Endometrial microvascular endothelial cells (primary cell): Measurements from ENCODE around the gene CRIP2. TPM values are rescaled to one million over a fixed set of nuclear protein-coding genes. Genes with fewer than 3 reads are reported as not detected.

ENCODE experiments used
- in situ Hi-C: cut with HindIII; loops from 2 replicates; pipeline ENCODE4 v1.10.0; 2017; ENCODE audit warnings: low sequenced_read_pairs, low pct_unique_long_range_greater_than_20kb; ENCODE audit errors: inconsistent ontology term
- total RNA-seq: library from RNA; depleted of rRNA; stranded (reverse); fragments of >200 nt; gene quantifications from one replicate; pipeline ENCODE4 v1.2.3, GENCODE V29; 2015; ENCODE audit errors: inconsistent ontology term

CRIP2 gene
- total RNA-seq, 1 donor from 2014 or later = 262 TPM

DNA sequence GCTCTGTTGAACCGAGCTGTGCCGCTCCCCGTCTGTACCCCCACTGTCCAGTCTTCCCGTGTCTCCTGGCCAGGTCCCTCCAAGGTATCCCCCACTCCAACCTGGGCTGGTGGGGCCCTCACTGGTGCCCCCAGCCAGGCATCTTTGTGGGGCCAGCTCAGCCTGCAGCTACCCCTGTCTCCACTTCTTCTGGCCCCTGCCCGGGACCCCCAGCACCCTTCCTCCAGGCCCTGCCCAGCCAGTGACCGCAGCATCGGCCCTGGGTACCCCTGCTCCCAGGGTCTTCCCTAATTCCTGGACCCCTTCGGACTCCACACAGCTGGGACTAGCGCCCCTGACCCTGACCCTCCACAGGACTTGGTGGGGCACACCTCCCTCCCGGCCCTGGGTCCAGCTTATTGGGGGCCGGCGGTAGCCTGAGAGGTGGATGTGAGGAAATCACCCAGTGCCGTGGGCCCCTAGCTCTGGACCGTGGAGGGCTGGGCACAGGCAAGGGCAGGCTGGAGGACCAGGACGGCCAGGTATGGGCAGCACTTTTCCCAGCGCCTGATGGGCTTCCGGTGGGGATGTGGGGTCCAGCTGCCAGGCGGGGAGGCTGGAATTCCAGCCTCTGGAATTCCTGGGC is 8.0 kb downstream of the CRIP2 start:
- in situ Hi-C loops = no loop called here

DNA sequence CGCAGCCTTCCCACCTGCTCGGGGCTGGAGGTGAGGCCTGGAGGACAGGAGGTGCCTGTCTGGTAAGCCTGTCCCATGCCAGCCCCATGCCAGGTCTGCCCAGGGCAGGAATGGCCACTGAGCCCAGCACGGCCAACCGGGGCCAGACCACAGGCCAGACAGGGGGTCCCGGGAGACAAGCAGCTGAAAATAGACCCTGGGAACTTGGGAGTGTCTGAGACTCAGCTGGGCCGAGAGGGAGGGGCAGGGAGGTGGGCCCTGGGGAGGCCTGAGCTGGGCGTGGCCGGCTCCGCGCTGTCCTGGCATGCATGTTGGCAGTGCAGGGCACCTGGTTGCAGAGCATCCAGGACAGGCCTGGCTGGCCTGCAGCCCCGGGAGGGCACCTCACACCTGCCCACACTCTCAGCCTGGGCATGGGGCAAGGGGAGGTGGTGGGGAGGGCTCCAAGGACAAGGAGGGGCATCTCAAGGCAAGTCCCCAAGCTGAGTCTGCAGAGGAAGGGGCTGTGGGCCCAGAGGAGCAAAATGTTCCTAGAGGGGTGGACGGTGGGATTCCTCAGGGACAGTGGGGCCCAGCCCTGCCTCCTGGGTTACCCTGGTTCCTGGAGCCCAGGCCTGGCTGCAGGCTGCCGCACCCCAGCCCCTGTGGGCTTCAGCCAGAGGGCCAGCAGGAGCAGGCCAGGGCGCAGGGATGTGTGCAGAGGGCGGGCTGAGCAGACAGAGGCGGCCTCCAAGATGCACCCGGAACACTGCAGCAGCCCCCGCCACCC is 8.9 kb downstream of the CRIP2 start:
- in situ Hi-C loops = no loop called here

DNA sequence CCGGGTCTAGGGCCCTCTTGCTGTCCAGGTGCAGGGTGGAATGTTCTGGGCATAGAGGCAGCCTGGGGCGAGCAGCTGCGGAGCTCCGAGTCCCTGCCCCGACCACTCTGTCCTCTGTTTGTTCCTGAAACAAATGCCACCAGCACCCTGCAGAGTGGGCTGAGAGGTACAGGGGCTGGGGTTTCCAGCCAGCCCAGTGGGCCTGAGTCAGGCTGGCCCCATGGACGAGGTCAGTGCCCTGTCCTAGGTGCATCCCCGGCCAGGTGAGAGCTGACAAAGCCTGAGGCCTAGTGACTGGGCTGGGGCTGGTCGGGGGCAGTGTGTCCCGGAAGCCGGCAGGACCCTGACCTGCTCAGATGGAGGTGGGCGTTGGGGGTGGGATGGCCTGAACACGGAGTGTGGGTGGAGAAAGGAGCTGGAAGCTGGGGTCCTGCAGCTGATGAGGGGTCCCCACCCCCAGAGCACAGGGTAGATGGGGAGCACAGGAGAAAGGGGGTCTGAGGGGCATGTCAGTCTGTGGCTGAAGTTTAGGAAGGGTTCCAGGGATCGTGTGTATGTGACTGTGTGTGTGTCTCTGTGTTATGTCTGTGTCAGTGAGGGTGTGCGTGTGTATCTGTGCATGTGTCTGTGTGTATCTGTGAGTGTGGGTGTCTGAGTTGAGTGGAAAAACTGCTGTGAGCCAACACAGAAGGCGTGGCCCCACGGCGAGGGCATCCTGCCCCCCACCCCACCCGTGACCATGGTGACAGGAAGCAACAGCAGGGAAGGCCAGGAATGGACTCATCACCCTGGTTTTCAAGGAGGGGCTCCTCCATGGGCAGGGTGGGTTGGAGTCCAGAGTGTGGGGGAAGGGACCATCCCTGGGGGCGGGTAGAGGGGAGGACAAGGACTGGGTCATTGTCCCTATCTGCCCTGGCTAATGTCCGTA is 9.7 kb downstream of the CRIP2 start:
- in situ Hi-C loops = no loop called here

DNA sequence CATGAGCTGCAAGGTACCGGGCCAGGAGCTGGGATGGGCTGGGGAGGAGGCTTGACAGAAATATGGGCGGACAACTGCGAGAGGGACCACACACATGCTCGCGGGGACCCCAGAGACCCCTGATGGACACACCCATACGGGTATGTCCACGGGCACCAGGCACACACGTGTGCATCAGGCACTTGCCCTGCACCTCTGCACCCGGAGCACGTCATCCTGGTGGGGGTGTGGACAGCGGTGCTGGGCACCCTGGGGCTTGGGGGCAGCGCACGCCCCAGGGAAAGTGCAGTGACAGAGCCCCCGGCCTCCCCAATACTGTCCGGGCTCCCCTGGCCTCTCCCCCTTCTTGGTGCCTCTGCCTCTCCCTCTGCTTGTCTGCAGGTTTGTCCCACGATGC is 10.4 kb downstream of the CRIP2 start:
- in situ Hi-C loops = no loop called here

DNA sequence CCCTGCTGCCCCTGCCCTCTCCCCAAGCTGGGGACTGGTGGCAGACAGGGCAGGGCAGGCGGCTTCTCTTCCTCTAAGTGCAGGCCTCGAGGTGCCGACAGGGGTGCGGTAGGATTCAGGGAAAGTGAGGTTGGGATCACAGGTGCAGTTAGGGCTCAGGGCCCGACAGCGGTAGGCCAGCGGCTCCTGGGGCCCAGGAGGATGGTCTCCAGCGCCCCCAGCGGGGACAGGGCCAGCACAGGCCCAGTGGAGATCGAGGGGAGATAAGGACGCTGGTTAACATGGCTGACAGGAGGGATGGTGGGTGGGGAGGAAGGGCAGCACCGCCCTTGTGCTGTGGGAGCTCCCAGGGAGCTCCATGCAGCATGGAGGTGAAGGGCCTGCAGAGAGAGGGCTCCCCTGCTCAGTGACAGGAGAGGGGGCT is 11.1 kb downstream of the CRIP2 start:
- in situ Hi-C loops = no loop called here

DNA sequence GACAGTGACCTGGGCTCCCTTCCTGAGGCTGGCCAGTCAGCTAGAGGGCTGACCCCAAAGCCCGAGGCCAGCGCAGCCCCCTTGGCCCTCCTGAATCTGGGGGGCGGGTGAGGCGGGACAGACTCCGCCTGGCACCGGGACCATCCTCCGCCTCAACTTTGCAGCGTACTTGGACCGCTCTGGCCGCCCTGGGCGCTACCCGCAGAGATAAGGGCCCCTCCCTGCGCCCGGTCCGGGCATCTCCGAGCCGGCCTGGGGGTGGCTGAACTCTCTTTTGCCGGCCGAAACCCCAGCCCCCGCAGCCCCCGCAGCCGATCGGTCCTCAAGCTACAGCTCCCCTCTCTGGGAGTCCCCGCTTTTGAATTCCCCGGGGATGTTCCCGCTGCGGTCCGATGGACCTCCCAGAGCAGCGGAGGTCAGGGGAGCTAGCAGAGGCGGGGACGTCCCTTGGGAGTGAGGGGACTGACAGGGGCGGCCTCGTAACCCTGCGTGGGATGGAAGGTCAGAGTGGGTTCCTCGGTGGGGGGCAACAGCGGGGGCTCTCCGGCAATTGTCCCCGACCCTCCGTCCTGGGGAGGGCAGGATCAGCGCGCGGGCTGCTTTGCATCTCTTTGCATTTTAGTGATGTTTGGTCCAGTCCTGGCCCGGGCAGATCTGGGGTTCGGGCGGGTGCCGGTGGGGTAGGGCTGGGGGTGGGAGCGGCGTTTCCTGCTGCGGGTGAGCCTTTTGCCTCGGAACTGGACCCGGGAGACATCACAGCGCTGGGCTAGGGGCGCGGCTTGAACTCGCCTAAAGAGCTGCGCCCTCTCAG is 11.7 kb downstream of the CRIP2 start, which contains the start of gene CRIP1:
Gene CRIP1, plus strand, starts transcription at position 724 of the 811 bp plus-strand sequence. CDS start 374 bp downstream, outside the sequence.
- in situ Hi-C loops = no loop called here

DNA sequence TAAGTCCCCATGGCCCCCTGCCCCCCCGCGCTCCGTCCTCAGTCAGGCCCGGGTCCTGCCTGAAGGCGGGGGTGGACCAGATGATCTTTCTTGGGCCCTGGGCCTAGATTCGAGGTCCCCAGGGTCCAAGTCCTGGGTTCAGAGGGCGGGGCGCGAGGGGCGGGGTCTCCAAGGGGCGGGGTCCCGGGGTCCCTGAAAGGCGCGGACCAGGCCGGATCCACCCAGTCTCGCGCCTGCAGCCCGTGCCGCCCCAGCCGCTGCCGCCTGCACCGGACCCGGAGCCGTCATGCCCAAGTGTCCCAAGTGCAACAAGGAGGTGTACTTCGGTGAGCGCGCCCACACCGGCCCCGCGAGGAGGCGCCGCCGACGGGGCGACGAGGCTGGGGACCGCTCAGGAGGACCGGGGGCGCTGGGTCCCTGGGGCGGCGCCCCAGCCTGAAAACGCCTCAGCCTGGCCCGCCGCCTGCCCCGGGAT is 12.4 kb downstream of the CRIP2 start:
- in situ Hi-C loops = no loop called here

DNA sequence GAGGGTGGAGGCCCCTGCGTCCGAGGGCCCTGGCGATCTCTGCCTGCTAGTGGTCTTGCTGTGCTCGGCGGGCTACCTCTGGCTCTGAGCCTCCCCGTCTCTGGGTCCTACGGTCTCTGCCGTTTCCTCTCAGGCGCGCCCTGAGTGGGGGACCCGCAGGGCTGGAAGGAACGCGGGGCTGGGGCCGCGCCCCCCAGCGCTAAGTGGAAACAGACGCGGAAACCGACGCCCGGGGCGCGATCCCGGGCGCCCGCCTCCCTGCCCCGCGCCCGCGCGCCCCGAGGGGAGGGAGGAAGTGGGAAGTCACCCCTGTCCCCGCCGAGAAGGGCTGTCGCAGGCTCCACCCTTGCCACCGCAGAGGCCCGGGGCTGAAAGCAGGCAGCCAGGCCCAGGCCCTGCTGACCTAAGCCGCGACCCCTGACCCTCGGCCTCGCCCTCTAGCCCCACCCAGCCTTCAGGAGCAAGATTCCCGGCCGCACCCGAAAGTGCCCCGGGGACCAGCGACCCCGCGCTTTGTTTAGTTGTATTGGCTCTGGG is 12.9 kb downstream of the CRIP2 start:
- in situ Hi-C loops = no loop called here

DNA sequence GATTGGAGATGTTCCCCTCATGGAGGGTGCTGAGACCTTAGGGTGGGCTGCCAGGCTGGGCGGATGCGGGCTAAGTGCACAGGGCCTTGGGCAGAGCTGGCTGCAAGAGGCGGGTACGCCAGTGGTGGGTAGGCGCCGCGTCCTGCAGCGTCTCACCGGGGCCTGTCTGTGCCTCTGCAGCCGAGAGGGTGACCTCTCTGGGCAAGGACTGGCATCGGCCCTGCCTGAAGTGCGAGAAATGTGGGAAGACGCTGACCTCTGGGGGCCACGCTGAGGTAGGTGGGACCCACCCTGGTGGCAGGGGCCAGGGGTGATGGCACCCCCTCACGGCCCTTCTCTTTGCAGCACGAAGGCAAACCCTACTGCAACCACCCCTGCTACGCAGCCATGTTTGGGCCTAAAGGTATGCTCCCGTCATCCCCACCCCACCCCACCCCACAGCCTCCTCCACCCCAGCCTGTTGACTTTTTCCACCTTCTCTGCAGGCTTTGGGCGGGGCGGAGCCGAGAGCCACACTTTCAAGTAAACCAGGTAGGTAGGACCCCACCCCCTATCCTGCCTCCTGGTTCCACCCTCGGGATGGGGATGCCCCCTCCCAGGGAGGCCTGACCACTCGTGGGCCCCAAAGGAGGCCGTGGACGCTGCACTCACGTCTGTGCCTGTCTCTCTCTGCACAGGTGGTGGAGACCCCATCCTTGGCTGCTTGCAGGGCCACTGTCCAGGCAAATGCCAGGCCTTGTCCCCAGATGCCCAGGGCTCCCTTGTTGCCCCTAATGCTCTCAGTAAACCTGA is 13.6 kb downstream of the CRIP2 start:
- in situ Hi-C loops = no loop called here

DNA sequence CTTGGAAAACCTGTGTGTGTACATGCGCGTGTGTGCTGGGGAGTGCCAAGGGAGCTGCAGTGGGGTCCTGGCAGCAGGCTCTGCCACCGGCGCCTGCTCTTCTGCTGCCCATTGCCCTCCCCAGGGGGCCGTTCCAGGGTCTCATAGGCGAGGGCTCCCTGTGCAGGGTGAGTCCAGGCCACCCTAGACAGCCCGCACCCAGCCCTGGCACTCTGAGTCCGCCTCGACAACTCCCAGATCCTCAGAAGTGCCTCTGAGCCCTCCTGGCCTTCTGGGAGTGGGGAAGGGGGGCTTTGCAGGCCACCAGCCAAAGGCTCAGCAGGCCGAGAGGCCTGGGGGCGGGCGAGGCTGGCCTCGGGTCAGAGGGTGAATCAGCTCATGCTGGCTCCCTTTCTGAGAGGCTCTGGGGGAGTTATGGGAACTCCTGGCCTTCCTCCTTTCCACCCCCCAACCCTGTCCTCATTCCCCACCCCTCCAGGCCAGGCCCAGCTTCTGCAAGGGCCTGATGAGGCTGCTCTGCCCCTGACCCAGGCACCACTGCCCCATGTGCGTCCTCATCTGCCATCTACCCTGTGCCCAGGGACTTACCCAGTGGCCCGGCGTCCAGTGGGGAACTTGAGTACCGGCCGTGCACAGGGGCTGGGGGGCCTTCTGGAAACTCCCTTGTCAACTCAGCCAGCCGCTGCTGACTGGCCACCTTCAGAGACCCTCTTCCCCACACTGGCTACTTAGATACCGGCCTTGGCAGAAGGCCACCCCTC is 14.3 kb downstream of the CRIP2 start:
- in situ Hi-C loops = no loop called here

DNA sequence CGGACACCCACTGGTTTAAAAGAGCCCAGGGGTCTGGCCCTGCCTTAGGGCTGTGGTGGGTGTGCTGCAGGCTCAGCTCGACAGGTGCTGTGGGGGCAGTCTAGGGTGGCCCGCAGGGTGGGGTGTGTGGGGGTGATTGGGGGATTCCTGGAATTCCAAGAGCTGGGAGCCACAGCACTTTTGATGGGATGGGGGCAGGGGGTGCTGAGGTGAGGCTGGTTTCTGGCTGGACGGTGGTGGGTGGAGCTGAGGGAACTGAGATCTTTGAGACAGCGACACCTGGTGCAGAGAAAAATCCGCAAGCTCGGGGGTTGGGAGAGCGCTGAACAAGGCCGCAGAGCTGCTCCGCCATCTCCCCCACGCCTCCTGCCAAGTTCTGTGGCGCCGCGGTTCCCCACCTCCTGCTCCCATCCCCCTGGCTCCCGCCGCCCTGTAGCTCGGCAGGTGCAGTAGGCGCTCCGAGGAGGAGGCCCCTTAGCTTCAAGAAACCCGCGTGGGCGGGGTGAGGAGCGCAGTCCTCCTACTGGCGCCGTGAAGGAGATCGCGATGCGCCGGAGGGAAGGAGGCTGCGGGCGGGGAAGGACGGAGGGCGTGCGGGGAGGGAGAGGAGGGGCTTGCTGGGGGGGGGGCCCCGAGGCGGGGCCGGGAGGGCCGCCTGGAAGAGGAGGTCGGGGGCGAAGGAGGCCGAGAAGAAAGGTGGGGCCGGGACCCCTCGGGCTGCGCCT is 15.1 kb downstream of the CRIP2 start:
- in situ Hi-C loops = no loop called here

DNA sequence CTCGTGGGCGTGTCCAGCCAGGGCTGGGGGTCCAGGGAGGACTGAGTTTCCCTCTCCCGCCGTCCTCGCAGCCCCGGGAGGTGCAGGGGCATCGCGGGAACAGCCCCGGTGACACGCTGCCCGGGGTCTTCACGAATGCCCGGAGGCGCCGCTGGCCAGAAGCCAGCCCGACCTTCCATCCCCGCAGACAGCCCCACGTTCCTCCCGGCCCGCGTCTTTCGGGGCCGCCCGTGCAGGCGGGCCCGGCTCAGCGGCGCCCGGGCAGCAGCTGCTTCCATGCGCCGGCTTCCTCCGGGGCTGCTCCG is 15.6 kb downstream of the CRIP2 start:
- in situ Hi-C loops = no loop called here

DNA sequence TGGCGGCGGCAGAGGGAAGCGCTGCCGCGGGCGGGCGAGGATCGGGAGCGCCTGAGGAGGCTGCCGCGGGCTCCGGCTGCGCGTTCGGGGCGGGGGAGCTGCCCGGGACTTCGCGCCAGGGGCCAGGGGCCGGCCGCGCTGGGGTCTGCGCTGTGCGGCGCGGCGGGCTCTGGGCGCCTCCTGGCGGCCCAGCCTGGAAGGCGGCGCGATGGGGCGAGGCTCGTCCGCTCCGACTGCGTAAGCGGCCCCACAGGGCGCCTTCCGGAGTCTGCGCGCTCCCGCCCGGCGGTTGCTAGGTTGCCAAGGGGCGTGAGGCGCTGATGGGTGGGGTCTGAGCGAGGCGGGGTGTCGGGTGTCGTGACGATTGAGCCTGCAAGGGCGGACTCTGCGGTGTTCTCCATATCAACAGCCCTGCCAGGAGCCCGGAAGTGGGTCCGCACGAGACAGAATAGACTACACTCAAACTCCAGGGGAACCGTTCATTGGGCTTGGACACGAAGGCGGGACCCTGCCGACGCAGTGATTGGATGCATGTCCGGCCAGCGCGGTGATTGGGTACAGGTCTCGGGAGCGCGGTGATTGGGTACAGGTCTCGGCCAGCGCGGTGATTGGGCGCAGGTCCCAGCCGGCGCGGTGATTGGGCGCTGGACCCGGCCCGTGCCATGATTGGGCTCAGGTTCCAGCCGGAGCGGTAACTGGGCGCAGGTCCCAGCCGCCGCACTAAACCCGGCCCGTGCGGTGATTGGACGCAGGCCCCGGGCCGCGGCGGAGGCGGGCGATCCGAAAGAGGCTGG is 16.1 kb downstream of the CRIP2 start, which contains the start of gene TEDC1:
Gene TEDC1, plus strand, starts transcription at position 675 of the 794 bp plus-strand sequence. CDS start 130 bp downstream, outside the sequence.
- in situ Hi-C loops = no loop called here

DNA sequence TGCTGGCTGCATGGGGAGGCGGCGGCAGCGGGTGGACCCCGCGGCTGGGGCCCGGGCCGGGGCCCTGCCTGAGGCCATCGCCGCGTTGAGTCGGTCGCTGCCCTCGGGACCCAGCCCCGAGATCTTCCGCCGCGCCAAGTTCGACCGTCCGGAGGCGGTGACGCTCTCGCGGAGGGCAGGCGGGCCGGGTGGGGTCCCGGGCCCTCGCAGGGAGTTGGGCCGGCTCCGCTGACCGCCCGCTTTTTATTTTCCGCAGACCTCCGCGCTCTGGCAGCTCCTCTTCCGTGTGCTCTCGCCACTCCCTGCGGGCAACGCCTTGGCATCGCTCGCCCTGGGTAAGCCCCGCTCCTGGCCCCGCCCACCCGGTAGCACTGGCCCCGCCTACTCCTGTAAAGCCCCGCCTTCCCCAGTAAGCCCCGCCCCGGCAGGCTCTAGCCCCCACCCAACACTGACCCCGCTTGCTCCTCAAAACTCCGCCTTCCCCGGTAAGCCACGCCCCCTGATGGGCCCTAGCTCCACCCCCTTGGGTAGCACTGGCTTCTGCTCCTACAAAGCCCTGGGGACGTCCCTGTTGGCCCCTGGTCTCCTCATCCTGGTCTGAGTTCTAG is 16.8 kb downstream of the CRIP2 start:
- in situ Hi-C loops = no loop called here
